Gastrocnemius medialis (tissue), 4 donors: Measurements from ENCODE around the gene RCOR1. TPM values are rescaled to one million over a fixed set of nuclear protein-coding genes. Genes with fewer than 3 reads are reported as not detected.
A peak's percentile ranks its signal among the peaks of the same experiment; 100 is the strongest.

Source experiments
- ATAC-seq, 2 donors: fragments of 150-250 bp; one replicate each; pipeline ENCODE4 v1.9.1; 2016
- DNase-seq, 2 donors: peaks; one replicate each; pipeline ENCODE4 v3.0.0-alpha.2; 2019
- H3K27ac ChIP-seq, 4 donors: fragments of 200-600 bp; sonication (generic); 1 replicate in 1 of 4; 2 replicates in 3 of 4; pipeline ENCODE4 v1.5.1; 2016 to 2018; ENCODE audit warnings: mild to moderate bottlenecking in 2 of 4, moderate library complexity in 1 of 4
- H3K27me3 ChIP-seq, 3 donors: fragments of 200-600 bp; sonication (generic) in 2 of 3; 1 replicate in 1 of 3; 2 replicates in 2 of 3; pipeline versions ENCODE4 v1.5.1 to v1.6.0; 2016 to 2019; ENCODE audit warnings: mild to moderate bottlenecking in 1 of 3, moderate library complexity in 1 of 3
- H3K36me3 ChIP-seq, 2 donors: fragments of 200-600 bp; sonication (generic) in 1 of 2; one replicate each; pipeline ENCODE4 v1.5.1; 2017 to 2018
- H3K4me1 ChIP-seq, 2 donors: fragments of 200-600 bp; sonication (generic) in 1 of 2; one replicate each; pipeline ENCODE4 v1.5.1; 2016 to 2017; ENCODE audit warnings: mild to moderate bottlenecking in 2 of 2
- H3K4me3 ChIP-seq, 4 donors: fragments of 200-600 bp; sonication (generic) in 3 of 4; 1 replicate in 1 of 4; 2 replicates in 3 of 4; pipeline ENCODE4 v1.5.1; 2016 to 2019; ENCODE audit warnings: mild to moderate bottlenecking in 2 of 4
- H3K9me3 ChIP-seq, 3 donors: fragments of 200-600 bp; sonication (generic) in 2 of 3; 1 replicate in 1 of 3; 2 replicates in 2 of 3; pipeline ENCODE4 v1.5.1; 2016 to 2019
- CTCF ChIP-seq, 5 experiments: fragments of 450-650 bp in 3 of 5; fragments of 200-600 bp in 2 of 5; sonication (generic) in 2 of 5; IDR thresholded peaks in 4 of 5; conservative IDR thresholded peaks in 1 of 5; 1 replicate in 4 of 5; 2 replicates in 1 of 5; pipeline ENCODE4 v1.5.1; 2016 to 2019; ENCODE audit warnings: antibody characterized with exemption in 5 of 5, mild to moderate bottlenecking in 3 of 5, moderate library complexity in 3 of 5
- POLR2A ChIP-seq, 2 donors: fragments of 450-650 bp; IDR thresholded peaks; one replicate each; pipeline ENCODE4 v1.6.1; 2017; ENCODE audit warnings: antibody characterized with exemption in 2 of 2, mild to moderate bottlenecking in 2 of 2, moderate library complexity in 2 of 2
- in situ Hi-C, 4 donors: fragments of 200-750 bp; cut with MboI; loops; one replicate each; pipeline versions ENCODE4 v1.15.0 to v1.8.0; 2017; ENCODE audit warnings: low sequenced_read_pairs in 4 of 4
- intact Hi-C: fragments of 100-400 bp; cut with DNase I; formaldehyde crosslinking; loops from one replicate; pipeline ENCODE4 v1.15.1; 2023; ENCODE audit warnings: low total_unique reads
- total RNA-seq, 4 donors: library from RNA; depleted of rRNA; stranded (reverse); fragments of >200 nt; gene quantifications; one replicate each; pipeline versions ENCODE4 v1.1.0 to v1.2.3, GENCODE V29; 2016

The RCOR1 gene
- total RNA-seq, 4 donors from 2014 or later: 10.0 to 14.2 (median 12.1) TPM

GRCh38 chr14:102770147-102771123 is 178.0 kb downstream of the RCOR1 start:
- DNase-seq (no peak), ATAC-seq (no peak)
- in situ Hi-C loops (loop anchor here in 1 of 4 donors (10.0 kb wide), 1 partner anchor 144 kb away; no protein-coding TSS in a partner anchor), intact Hi-C loops (no loop called here)
- Histone ChIP-seq H3K4me3 (no peak overlapping the region), H3K9me3 (no peaks in the 10 kb centered on the region), H3K36me3 (no peaks in the 10 kb centered on the region), H3K27me3 (no peaks in the 10 kb centered on the region), H3K4me1 (no peaks in the 10 kb centered on the region), H3K27ac (no peak overlapping the region)
- no peak for TF ChIP-seq POLR2A (IDR thresholded peaks at IDR 0.05)
- TF ChIP-seq CTCF (IDR thresholded peaks at IDR 0.05 in 4 of 5, conservative IDR thresholded peaks at IDR 0.05 in 1 of 5): no peak

DNA sequence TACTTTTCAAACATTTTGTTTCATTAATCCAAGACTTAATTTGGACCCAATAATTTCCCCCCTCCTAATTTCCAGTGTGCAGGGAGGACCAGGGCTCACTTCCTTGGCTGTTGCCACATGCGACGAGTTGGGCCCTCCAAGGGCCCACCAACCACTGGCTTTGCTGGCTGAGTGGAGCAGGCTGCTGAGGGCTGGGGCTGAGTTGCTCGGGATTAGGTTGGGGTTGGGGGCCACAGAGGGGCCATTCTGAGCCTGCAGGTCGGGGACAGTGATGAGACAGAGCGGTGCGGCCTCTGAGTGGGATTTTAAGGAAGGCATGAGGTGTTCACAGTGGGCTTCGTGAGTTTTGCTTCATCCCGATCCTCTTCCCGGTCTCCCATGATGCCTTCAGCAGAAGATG is 178.7 kb downstream of the RCOR1 start:
- no peak for TF ChIP-seq POLR2A (IDR thresholded peaks at IDR 0.05)
- TF ChIP-seq CTCF (IDR thresholded peaks at IDR 0.05 in 4 of 5, conservative IDR thresholded peaks at IDR 0.05 in 1 of 5): no peak
- in situ Hi-C loops (loop anchor here in 1 of 4 donors (10.0 kb wide), 1 partner anchor 144 kb away; no protein-coding TSS in a partner anchor), intact Hi-C loops (no loop called here)
- ATAC-seq (no peak), DNase-seq (no peak)
- Histone ChIP-seq H3K4me3 (no peak overlapping the region), H3K9me3 (no peaks in the 10 kb centered on the region), H3K27me3 (no peaks in the 10 kb centered on the region), H3K27ac (no peak overlapping the region), H3K4me1 (no peaks in the 10 kb centered on the region), H3K36me3 (no peaks in the 10 kb centered on the region)

DNA sequence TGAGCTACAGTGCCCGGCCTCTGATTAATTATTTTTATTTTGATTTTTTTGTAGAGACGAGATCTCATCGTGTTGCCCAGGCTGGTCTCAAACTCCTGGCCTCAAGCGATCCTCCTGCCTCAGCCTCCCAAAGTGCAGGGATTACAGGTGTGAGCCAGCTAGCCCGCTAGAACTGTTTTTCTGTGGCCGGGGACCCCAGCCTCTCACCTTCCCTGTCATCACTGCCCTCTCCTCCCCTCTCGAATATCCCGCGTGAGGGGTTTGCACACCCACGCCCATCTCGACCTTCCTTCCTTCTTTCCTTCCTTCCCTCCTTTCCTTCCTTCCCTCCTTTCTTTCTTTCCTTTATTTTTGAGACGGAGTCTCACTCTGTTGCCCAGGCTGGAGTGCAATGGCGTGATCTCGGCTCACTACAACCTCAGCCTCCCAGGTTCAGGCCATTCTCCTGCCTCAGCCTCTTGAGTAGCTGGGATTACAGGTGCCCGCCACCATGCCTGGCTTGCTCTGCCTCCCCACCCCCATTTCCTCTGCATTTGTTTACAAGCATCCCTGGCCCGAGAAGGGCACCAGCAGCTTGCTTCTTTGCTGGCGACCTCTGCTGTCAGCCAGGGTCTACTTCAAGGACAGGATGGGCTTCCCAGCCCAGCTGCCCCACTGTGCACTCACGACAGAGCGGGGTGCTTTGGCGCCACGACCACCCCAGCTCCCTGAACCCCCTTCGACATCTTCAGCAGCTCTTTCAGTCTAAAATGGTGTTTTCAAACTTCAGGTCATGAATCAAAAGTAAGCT is 180.5 kb downstream of the RCOR1 start:
- intact Hi-C loops (no loop called here), in situ Hi-C loops (loop anchor here in 1 of 4 donors (10.0 kb wide), 1 partner anchor 142 kb away; no protein-coding TSS in a partner anchor)
- DNase-seq (no peak), ATAC-seq (no peak)
- no peaks in the 10 kb centered on the region for H3K36me3 ChIP-seq
- TF ChIP-seq POLR2A (IDR thresholded peaks at IDR 0.05) (no peak), CTCF (IDR thresholded peaks at IDR 0.05 in 4 of 5, conservative IDR thresholded peaks at IDR 0.05 in 1 of 5) (no peak)
- no peaks in the 10 kb centered on the region for H3K27me3 ChIP-seq
- H3K4me3 ChIP-seq: no peak overlapping the region
- H3K9me3 ChIP-seq: no peaks in the 10 kb centered on the region
- no peaks in the 10 kb centered on the region for H3K4me1 ChIP-seq
- H3K27ac ChIP-seq: no peak overlapping the region

GRCh38 chr14:102774391-102775153 is 182.1 kb downstream of the RCOR1 start:
- no peaks in the 10 kb centered on the region for H3K36me3 ChIP-seq
- intact Hi-C loops (loop anchor here (1.0 to 5.0 kb wide), 5 partner anchors 48 to 182 kb away; partner anchors contain the start of gene RCOR1), in situ Hi-C loops (loop anchor here in 1 of 4 donors (10.0 kb wide), 1 partner anchor 140 kb away; no protein-coding TSS in a partner anchor)
- H3K27me3 ChIP-seq: no peaks in the 10 kb centered on the region
- peak; percentile 33 to 43 for DNase-seq
- peak; percentile 37 to 52 for ATAC-seq
- no peak overlapping the region for H3K4me3 ChIP-seq
- H3K4me1 ChIP-seq: peaks cover 5 to 6% of the 10 kb centered on the region in 2 donors
- no peak overlapping the region for H3K27ac ChIP-seq
- TF ChIP-seq CTCF (IDR thresholded peaks at IDR 0.05 in 4 of 5, conservative IDR thresholded peaks at IDR 0.05 in 1 of 5) (peak; percentile 33 to 70 (median 53)), POLR2A (IDR thresholded peaks at IDR 0.05) (no peak)
- H3K9me3 ChIP-seq: no peaks in the 10 kb centered on the region
